Stimulated activated CD8-positive, alpha-beta memory T cell treated with anti-CD3 and anti-CD28 coated beads, Interleukin-12 subunit alpha, Interleukin-12 subunit beta, amount 100 ng/mL, for 1 hour (primary cell): ENCODE data around the gene KNDC1.
"Not testable (repeated sequence)": the region's sequence is repeated elsewhere in the genome, so short reads cannot be mapped to it uniquely, and the experiment has no call there.

ENCODE experiments used
- DNase-seq: peaks from one replicate; pipeline ENCODE4 v3.0.0-alpha.2; 2020; ENCODE audit warnings: low read depth

Gene KNDC1

GRCh38 chr10:133224756-133225372 lies 64.8 kb downstream of the KNDC1 start:
- no peak for DNase-seq

- DNase-seq, result no peak
These were observed 65.7 kb downstream of the KNDC1 start for GRCh38 chr10:133225707-133226191.

- no peak for DNase-seq
These were observed 66.3 kb downstream of the KNDC1 start for GRCh38 chr10:133226251-133226808.

GRCh38 chr10:133227256-133227655 lies 67.2 kb downstream of the KNDC1 start:
- no peak for DNase-seq

GRCh38 chr10:133229265-133230043 lies 69.4 kb downstream of the KNDC1 start:
- no peak for DNase-seq

GRCh38 chr10:133230044-133230361 lies 70.0 kb downstream of the KNDC1 start, which contains the start of gene UTF1:
Gene UTF1, plus strand, starts transcription at chr10:133230217. Its CDS starts 72 bp downstream, at chr10:133230289.
- DNase-seq, result no peak

- DNase-seq, result no peak
These were observed 70.6 kb downstream of the KNDC1 start for GRCh38 chr10:133230387-133231195.

- no peak for DNase-seq
These were observed 71.4 kb downstream of the KNDC1 start for GRCh38 chr10:133231244-133231945.

- DNase-seq, result no peak
These were observed 72.0 kb downstream of the KNDC1 start for GRCh38 chr10:133231946-133232574.

GRCh38 chr10:133234796-133235195 lies 74.8 kb downstream of the KNDC1 start:
- not testable (repeated sequence) for DNase-seq

GRCh38 chr10:133235265-133235855 lies 75.3 kb downstream of the KNDC1 start:
- no peak for DNase-seq

- DNase-seq, result no peak
These were observed 75.9 kb downstream of the KNDC1 start for GRCh38 chr10:133235932-133236331.

GRCh38 chr10:133236401-133237240 lies 76.6 kb downstream of the KNDC1 start:
- no peak for DNase-seq

GRCh38 chr10:133237241-133237587 lies 77.2 kb downstream of the KNDC1 start:
- DNase-seq, result no peak

GRCh38 chr10:133237588-133238465 lies 77.8 kb downstream of the KNDC1 start, which contains the start of gene VENTX:
Gene VENTX, plus strand, starts transcription at chr10:133237855. Its CDS starts 60 bp downstream, at chr10:133237915.
- no peak for DNase-seq

GRCh38 chr10:133238466-133238804 lies 78.4 kb downstream of the KNDC1 start:
- DNase-seq, result no peak

GRCh38 chr10:133239990-133240389 lies 80.0 kb downstream of the KNDC1 start:
- no peak for DNase-seq

GRCh38 chr10:133241501-133242205 lies 81.6 kb downstream of the KNDC1 start:
- DNase-seq, result no peak
